ENCODE measurements around the gene SORCS2. TPM values are rescaled to one million over a fixed set of nuclear protein-coding genes. Genes with fewer than 3 reads are reported as not detected.

The SORCS2 gene
- polyA plus RNA-seq, 3 donors = 0.46 to 0.55 TPM; not detected in 1

DNA sequence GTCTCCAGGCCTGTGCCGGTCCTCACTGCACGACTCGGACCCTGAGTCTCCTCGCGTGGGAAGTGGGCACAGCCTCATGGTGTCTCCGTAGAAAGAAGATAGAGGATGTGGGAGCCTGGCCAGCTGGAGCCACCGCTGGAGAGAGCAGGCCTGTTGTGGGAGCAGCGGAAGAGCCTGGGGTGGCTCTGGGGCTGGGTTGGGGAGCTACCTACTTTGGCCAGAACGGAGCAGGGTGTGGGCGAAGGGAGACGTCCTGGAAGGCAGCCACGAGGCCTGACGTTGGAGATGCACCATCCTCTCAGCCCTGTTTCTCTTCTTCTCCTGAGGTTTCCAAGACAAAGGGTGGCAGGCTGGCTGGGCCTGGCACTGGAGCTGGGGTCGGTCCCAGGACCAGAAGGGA is 93.8 kb downstream of the SORCS2 start:
- no peak overlapping the region for H3K9ac ChIP-seq (ENCODE audit: insufficient read depth, low read length, poor library complexity, severe bottlenecking)
- H3K4me2 ChIP-seq (replicated peaks; ENCODE audit: extremely low read depth, low read length, poor library complexity, severe bottlenecking) = no peak overlapping the region
- Mint-ChIP-seq H3K4me3 (peak overlapping the region in 1 of 2 donors; percentile 8), H3K36me3 (no peaks in the 10 kb centered on the region), H3K27ac (no peak overlapping the region), H3K4me1 (no peaks in the 10 kb centered on the region), H3K9me3 (peaks cover 0 to 2% (median 0%) of the 10 kb centered on the region in 7 donors), H3K27me3 (ENCODE audit: low read depth in 3 of 3) (peaks cover 18 to 20% (median 19%) of the 10 kb centered on the region in 3 donors)
- no peak for DNase-seq
- TF ChIP-seq, protein P1, sequence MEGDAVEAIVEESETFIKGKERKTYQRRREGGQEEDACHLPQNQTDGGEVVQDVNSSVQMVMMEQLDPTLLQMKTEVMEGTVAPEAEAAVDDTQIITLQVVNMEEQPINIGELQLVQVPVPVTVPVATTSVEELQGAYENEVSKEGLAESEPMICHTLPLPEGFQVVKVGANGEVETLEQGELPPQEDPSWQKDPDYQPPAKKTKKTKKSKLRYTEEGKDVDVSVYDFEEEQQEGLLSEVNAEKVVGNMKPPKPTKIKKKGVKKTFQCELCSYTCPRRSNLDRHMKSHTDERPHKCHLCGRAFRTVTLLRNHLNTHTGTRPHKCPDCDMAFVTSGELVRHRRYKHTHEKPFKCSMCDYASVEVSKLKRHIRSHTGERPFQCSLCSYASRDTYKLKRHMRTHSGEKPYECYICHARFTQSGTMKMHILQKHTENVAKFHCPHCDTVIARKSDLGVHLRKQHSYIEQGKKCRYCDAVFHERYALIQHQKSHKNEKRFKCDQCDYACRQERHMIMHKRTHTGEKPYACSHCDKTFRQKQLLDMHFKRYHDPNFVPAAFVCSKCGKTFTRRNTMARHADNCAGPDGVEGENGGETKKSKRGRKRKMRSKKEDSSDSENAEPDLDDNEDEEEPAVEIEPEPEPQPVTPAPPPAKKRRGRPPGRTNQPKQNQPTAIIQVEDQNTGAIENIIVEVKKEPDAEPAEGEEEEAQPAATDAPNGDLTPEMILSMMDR (IDR thresholded peaks at IDR 0.05) = no peak
- no peak overlapping the region for H2AFZ ChIP-seq (ENCODE audit: insufficient read depth, low read depth, low read length, poor library complexity, severe bottlenecking)
- H3K4me1 ChIP-seq (ENCODE audit: control insufficient read depth in 1 of 2, insufficient read depth in 2 of 2, low read length in 2 of 2) = no peaks in the 10 kb centered on the region
- 77% methylated on average over 10 of the region's 14 CpGs for WGBS (ENCODE audit: insufficient coverage)
- no peak overlapping the region for H3K27ac ChIP-seq (ENCODE audit: low read depth in 1 of 2, low read length in 2 of 2)
- H3K27me3 ChIP-seq (ENCODE audit: control insufficient read depth in 2 of 2, insufficient read depth in 2 of 2, low read length in 2 of 2) = no peaks in the 10 kb centered on the region
- H4K20me1 ChIP-seq (ENCODE audit: insufficient read depth, low read length) = no peaks in the 10 kb centered on the region
- H3K9me3 ChIP-seq (replicated peaks in 1 of 2; ENCODE audit: control insufficient read depth in 1 of 2, insufficient read depth in 1 of 2, low read length in 2 of 2) = no peaks in the 10 kb centered on the region
- H3K4me3 ChIP-seq (replicated peaks in 1 of 3; ENCODE audit: low read depth in 2 of 3, low read length in 3 of 3) = no peak overlapping the region
- H3K36me3 ChIP-seq (replicated peaks in 1 of 2; ENCODE audit: control insufficient read depth in 1 of 2, insufficient read depth in 2 of 2, low read length in 2 of 2) = no peaks in the 10 kb centered on the region
- no peaks in the 10 kb centered on the region for H3K79me2 ChIP-seq (ENCODE audit: insufficient read depth, low read length)
- intact Hi-C loops (cut with micrococcal nuclease) = no loop called here

- Histone ChIP-seq H3K4me1 (ENCODE audit: control insufficient read depth in 1 of 2, insufficient read depth in 2 of 2, low read length in 2 of 2) (no peaks in the 10 kb centered on the region), H3K36me3 (replicated peaks in 1 of 2; ENCODE audit: control insufficient read depth in 1 of 2, insufficient read depth in 2 of 2, low read length in 2 of 2) (no peaks in the 10 kb centered on the region), H3K4me2 (replicated peaks; ENCODE audit: extremely low read depth, low read length, poor library complexity, severe bottlenecking) (no peak overlapping the region), H4K20me1 (ENCODE audit: insufficient read depth, low read length) (no peaks in the 10 kb centered on the region), H3K4me3 (replicated peaks in 1 of 3; ENCODE audit: low read depth in 2 of 3, low read length in 3 of 3) (no peak overlapping the region), H2AFZ (ENCODE audit: insufficient read depth, low read depth, low read length, poor library complexity, severe bottlenecking) (no peak overlapping the region), H3K27ac (ENCODE audit: low read depth in 1 of 2, low read length in 2 of 2) (no peak overlapping the region), H3K27me3 (ENCODE audit: control insufficient read depth in 2 of 2, insufficient read depth in 2 of 2, low read length in 2 of 2) (no peaks in the 10 kb centered on the region), H3K9ac (ENCODE audit: insufficient read depth, low read length, poor library complexity, severe bottlenecking) (no peak overlapping the region), H3K79me2 (ENCODE audit: insufficient read depth, low read length) (no peaks in the 10 kb centered on the region), H3K9me3 (replicated peaks in 1 of 2; ENCODE audit: control insufficient read depth in 1 of 2, insufficient read depth in 1 of 2, low read length in 2 of 2) (no peaks in the 10 kb centered on the region)
- intact Hi-C loops (cut with micrococcal nuclease) = no loop called here
- Mint-ChIP-seq H3K9me3 (peaks cover 0 to 2% (median 0%) of the 10 kb centered on the region in 7 donors), H3K4me1 (no peaks in the 10 kb centered on the region), H3K4me3 (no peak overlapping the region), H3K36me3 (no peaks in the 10 kb centered on the region), H3K27me3 (ENCODE audit: low read depth in 3 of 3) (peaks cover 14 to 18% (median 16%) of the 10 kb centered on the region in 3 donors), H3K27ac (no peak overlapping the region)
- no peak for DNase-seq
- WGBS (ENCODE audit: insufficient coverage) = 91% methylated on average over 6 of the region's 7 CpGs
- TF ChIP-seq, protein P1 (IDR thresholded peaks at IDR 0.05) = no peak
Measured at GRCh38 chr4:7286798-7287197, 94.5 kb downstream of the SORCS2 start.

All from CD14-positive monocyte (primary cell).